H1 (cell line): Measurements from ENCODE around the gene WFDC1. TPM values are rescaled to one million over a fixed set of nuclear protein-coding genes. Genes with fewer than 3 reads are reported as not detected.

Source experiments
- CTCF ChIA-PET: fragments of 300-600 bp; sonication (Branson Sonifier 250); formaldehyde crosslinking; loops from one replicate; lab custom pipeline; 2021; ENCODE audit not compliant: partially characterized antibody; lab: Charles Lee
- POLR2A ChIA-PET: fragments of 300-600 bp; sonication (Branson Sonifier 250); formaldehyde crosslinking; loops from one replicate; lab custom pipeline; 2021; ENCODE audit warnings: inconsistent platforms; ENCODE audit not compliant: partially characterized antibody; lab: Charles Lee
- DNase-seq, 2 experiments: peaks; one replicate each; pipeline versions ENCODE4 v3.0.0 to v3.0.0-alpha.2; 2010 to 2022; ENCODE audit warnings: low spot score in 2 of 2, low read depth in 1 of 2, mixed read lengths in 1 of 2
- FAIRE-seq: peaks from 2 replicates; lab custom pipeline; 2011; peaks lifted over from hg19 to GRCh38; lab: Jason Lieb, UNC
- H2AFZ ChIP-seq: 2 replicates; pipeline ENCODE4 v1.8.1; 2012; ENCODE audit warnings: low read length, inconsistent platforms
- H2AK5ac ChIP-seq: 2 replicates; pipeline ENCODE4 v1.6.1; 2013; ENCODE audit warnings: low read depth, low read length
- H2BK120ac ChIP-seq: replicated peaks from 2 replicates; pipeline ENCODE3; 2013; ENCODE audit warnings: low read depth, low read length, inconsistent platforms
- H2BK12ac ChIP-seq: 2 replicates; pipeline ENCODE4 v1.6.1; 2013; ENCODE audit warnings: low read depth, low read length
- H2BK15ac ChIP-seq: 2 replicates; pipeline ENCODE4 v1.6.1; 2013; ENCODE audit warnings: low read length
- H2BK20ac ChIP-seq: 2 replicates; pipeline ENCODE4 v1.6.1; 2013; ENCODE audit warnings: low read length
- H2BK5ac ChIP-seq: 2 replicates; pipeline ENCODE4 v1.6.1; 2013; ENCODE audit warnings: low read depth, low read length
- H3K14ac ChIP-seq: 2 replicates; pipeline ENCODE4 v1.6.1; 2013; ENCODE audit warnings: inconsistent platforms; ENCODE audit not compliant: insufficient read length
- H3K18ac ChIP-seq: 2 replicates; pipeline ENCODE4 v1.6.1; 2013; ENCODE audit warnings: low read length; ENCODE audit errors: extremely low read depth
- H3K23ac ChIP-seq: 2 replicates; pipeline ENCODE4 v1.6.1; 2013; ENCODE audit warnings: inconsistent platforms; ENCODE audit not compliant: insufficient read length
- H3K23me2 ChIP-seq: 2 replicates; pipeline ENCODE4 v1.6.1; 2013; ENCODE audit warnings: low read depth, low read length
- H3K27ac ChIP-seq: 2 replicates; pipeline ENCODE4 v1.6.1; 2011; ENCODE audit warnings: low read depth, low read length, inconsistent platforms
- H3K27me3 ChIP-seq, 4 experiments: replicated peaks in 1 of 4; 1 replicate in 1 of 4; 2 replicates in 3 of 4; pipeline versions ENCODE4 v1.6.1 to v1.8.1; 2011 to 2013; ENCODE audit warnings: low read length in 3 of 4, mild to moderate bottlenecking in 3 of 4, inconsistent platforms in 2 of 4, mixed read lengths in 2 of 4, moderate library complexity in 1 of 4; ENCODE audit not compliant: control insufficient read depth in 3 of 4, insufficient read depth in 3 of 4; ENCODE audit errors: extremely low read depth in 1 of 4
- H3K36me3 ChIP-seq, 4 experiments: 2 replicates each; pipeline versions ENCODE4 v1.6.1 to v1.8.1; 2011 to 2013; ENCODE audit warnings: mild to moderate bottlenecking in 4 of 4, low read length in 3 of 4, moderate library complexity in 2 of 4, control low read depth in 1 of 4, inconsistent platforms in 1 of 4; ENCODE audit not compliant: insufficient read depth in 4 of 4, control insufficient read depth in 2 of 4
- H3K4ac ChIP-seq: replicated peaks from 2 replicates; pipeline ENCODE3; 2013; ENCODE audit warnings: low read length, low read depth, mixed read lengths, inconsistent platforms; ENCODE audit not compliant: insufficient read length
- H3K4me1 ChIP-seq, 4 experiments: replicated peaks in 1 of 4; 1 replicate in 1 of 4; 2 replicates in 3 of 4; pipeline versions ENCODE4 v1.6.1 to v1.8.1; 2011 to 2013; ENCODE audit warnings: low read length in 3 of 4, inconsistent platforms in 2 of 4, mixed read lengths in 1 of 4; ENCODE audit not compliant: insufficient read depth in 4 of 4, control insufficient read depth in 3 of 4
- H3K4me2 ChIP-seq, 2 experiments: 2 replicates each; pipeline versions ENCODE4 v1.6.1 to v1.8.1; 2011 to 2013; ENCODE audit warnings: low read depth in 2 of 2, low read length in 2 of 2, control low read depth in 1 of 2, inconsistent platforms in 1 of 2, mild to moderate bottlenecking in 1 of 2; ENCODE audit not compliant: insufficient read depth in 1 of 2
- H3K4me3 ChIP-seq, 4 experiments: fragments of 200-600, 300-600 bp in 1 of 4; sonication (generic), shearing (Covaris generic), sonication (Bioruptor Twin) in 1 of 4; 2 replicates each; pipeline versions ENCODE4 v1.5.1 to v1.8.1; 2011 to 2016; ENCODE audit warnings: low read length in 4 of 4, low read depth in 3 of 4, control low read depth in 2 of 4, inconsistent platforms in 2 of 4, mild to moderate bottlenecking in 2 of 4, mixed read lengths in 1 of 4, moderate library complexity in 1 of 4; ENCODE audit not compliant: insufficient read depth in 2 of 4; ENCODE audit errors: extremely low read depth in 1 of 4
- H3K56ac ChIP-seq: replicated peaks from 2 replicates; pipeline ENCODE3; 2013; ENCODE audit warnings: low read depth, mild to moderate bottlenecking, mixed read lengths, low read length, inconsistent platforms; ENCODE audit not compliant: insufficient read length
- H3K79me1 ChIP-seq: 2 replicates; pipeline ENCODE4 v1.6.1; 2013; ENCODE audit warnings: low read depth, low read length, control low read depth
- H3K79me2 ChIP-seq, 2 experiments: 2 replicates each; pipeline versions ENCODE4 v1.6.1 to v1.8.1; 2012 to 2013; ENCODE audit warnings: low read length in 2 of 2, mild to moderate bottlenecking in 2 of 2, inconsistent platforms in 1 of 2; ENCODE audit not compliant: insufficient read depth in 2 of 2, control insufficient read depth in 1 of 2
- H3K9ac ChIP-seq, 4 experiments: replicated peaks in 1 of 4; 1 replicate in 1 of 4; 2 replicates in 3 of 4; pipeline versions ENCODE4 v1.6.1 to v1.8.1; 2011 to 2013; ENCODE audit warnings: low read depth in 3 of 4, low read length in 3 of 4, control low read depth in 2 of 4, mild to moderate bottlenecking in 2 of 4, moderate library complexity in 2 of 4, inconsistent platforms in 1 of 4; ENCODE audit errors: extremely low read depth in 1 of 4
- H3K9me3 ChIP-seq, 2 experiments: 2 replicates each; pipeline versions ENCODE4 v1.6.1 to v1.8.1; 2012 to 2013; ENCODE audit warnings: mild to moderate bottlenecking in 2 of 2, moderate library complexity in 2 of 2, control low read depth in 1 of 2, inconsistent platforms in 1 of 2, low read depth in 1 of 2, low read length in 1 of 2, mixed read lengths in 1 of 2; ENCODE audit not compliant: insufficient read depth in 2 of 2
- H4K20me1 ChIP-seq, 2 experiments: replicated peaks in 1 of 2; 2 replicates each; pipeline versions ENCODE3 to v1.8.1; 2011 to 2013; ENCODE audit warnings: inconsistent platforms in 2 of 2, low read length in 2 of 2, mild to moderate bottlenecking in 1 of 2; ENCODE audit not compliant: insufficient read depth in 2 of 2, control insufficient read depth in 1 of 2
- H4K5ac ChIP-seq: 2 replicates; pipeline ENCODE4 v1.6.1; 2013; ENCODE audit warnings: low read length, low read depth, mixed read lengths, inconsistent platforms; ENCODE audit not compliant: insufficient read length
- H4K8ac ChIP-seq: 2 replicates; pipeline ENCODE4 v1.8.0; 2013; ENCODE audit warnings: mild to moderate bottlenecking, moderate library complexity, low read length, inconsistent platforms; ENCODE audit not compliant: insufficient read depth; ENCODE audit errors: extremely low read depth
- H4K91ac ChIP-seq: replicated peaks from 2 replicates; pipeline ENCODE3; 2013; ENCODE audit warnings: low read length, mixed read lengths, inconsistent platforms; ENCODE audit not compliant: insufficient read length
- ATF3 ChIP-seq: IDR thresholded peaks from 2 replicates; pipeline ENCODE4 v1.6.1; 2011; ENCODE audit warnings: low read depth, mild to moderate bottlenecking, low read length; ENCODE audit not compliant: insufficient read depth
- CHD2 ChIP-seq: IDR thresholded peaks from 2 replicates; pipeline ENCODE4 v1.6.1; 2012; ENCODE audit warnings: low read length, improper control_type of control experiment
- KDM5A ChIP-seq: fragments of 200-600 bp; IDR thresholded peaks from 2 replicates; pipeline ENCODE4 v1.7.1; 2012; ENCODE audit warnings: mild to moderate bottlenecking, low read length, inconsistent platforms, mixed read lengths
- SAP30 ChIP-seq: fragments of 300-600 bp; sonication (generic); IDR thresholded peaks from 2 replicates; pipeline ENCODE4 v1.7.1; 2012; ENCODE audit warnings: low read length, moderate library complexity, mild to moderate bottlenecking, inconsistent platforms; ENCODE audit not compliant: insufficient read depth, insufficient replicate concordance
- SIX5 ChIP-seq: IDR thresholded peaks from 2 replicates; pipeline ENCODE4 v1.6.1; 2011; ENCODE audit warnings: mild to moderate bottlenecking, low read depth, low read length
- TAF1 ChIP-seq: IDR thresholded peaks from 2 replicates; pipeline ENCODE4 v1.6.1; 2011; ENCODE audit warnings: mild to moderate bottlenecking, low read depth, low read length
- WGBS, 2 experiments: shearing (Covaris generic) in 1 of 2; methylation state at CpG; one replicate each; pipeline versions ENCODE4 v1.1.6 to v1.1.7; 2013 to 2015; ENCODE audit warnings: low lambda C conversion rate in 2 of 2, mixed read lengths in 2 of 2, inconsistent platforms in 1 of 2, low coverage in 1 of 2, missing lambda C conversion rate in 1 of 2; ENCODE audit not compliant: insufficient replicate concordance in 2 of 2, insufficient coverage in 1 of 2, insufficient read length in 1 of 2; ENCODE audit errors: extremely low coverage in 1 of 2, missing lambda C conversion rate in 1 of 2; 5-methylcytosine and 5-hydroxymethylcytosine counted together
- polyA plus RNA-seq, 7 experiments: library from polyadenylated mRNA; depleted of rRNA in 3 of 7; stranded (reverse) in 5 of 7; unstranded in 2 of 7; fragments of >200 nt in 5 of 7; fragments of 200-250 nt in 2 of 7; gene quantifications; 1 replicate in 5 of 7; 2 replicates in 1 of 7; 4 replicates in 1 of 7; pipeline versions ENCODE4 v1.2.1 to v1.2.3, GENCODE V29; 2011 to 2013; ENCODE audit warnings: missing spikeins in 2 of 7, mixed read lengths in 2 of 7
- total RNA-seq: library from RNA; stranded (reverse); fragmentation: NEBNext Ultra II Directional; extraction: Animal tissue kit (Norgen Biotek cat#: 25700); gene quantifications from 2 replicates; pipeline ENCODE4 v1.2.1, GENCODE V29; 2021

The WFDC1 gene
- total and polyA plus RNA-seq, 2 of the 8 experiments (the other 6 are each of a cell fraction or from before 2014, with no cell fraction given): 0.70 to 1.1 TPM

GRCh38 chr16:84286578-84287240 is 8.0 kb upstream of the WFDC1 start:
- no peak overlapping the region for H3K14ac ChIP-seq
- CTCF ChIA-PET: interaction anchor here (1.2 to 1.8 kb wide), 2 partner anchors 10 to 21 kb away, joined by 3 to 5 read pairs; no protein-coding TSS in a partner anchor
- H2BK15ac ChIP-seq: no peak overlapping the region
- H4K5ac ChIP-seq: no peak overlapping the region
- no peak overlapping the region for H4K91ac ChIP-seq
- no peak overlapping the region for H2AFZ ChIP-seq
- no peaks in the 10 kb centered on the region for H3K36me3 ChIP-seq
- no peaks in the 10 kb centered on the region; a peak in 1 of 7 replicates for H3K27me3 ChIP-seq
- WGBS, 2 experiments: 90% methylated on average over 16 of the region's 16 CpGs; no CpG with 5 or more reads in 1 of the 2 experiments
- no peak overlapping the region for H4K8ac ChIP-seq
- no peaks in the 10 kb centered on the region for H3K9me3 ChIP-seq
- no peak overlapping the region for H3K4me2 ChIP-seq
- no peak overlapping the region for H3K23ac ChIP-seq
- no peak overlapping the region for H2BK120ac ChIP-seq
- DNase-seq: no peak
- no peak overlapping the region for H3K18ac ChIP-seq
- H3K4me3 ChIP-seq: no peak overlapping the region
- H2AK5ac ChIP-seq: no peak overlapping the region
- no peak overlapping the region for H3K27ac ChIP-seq
- no peak overlapping the region for H2BK20ac ChIP-seq
- no peaks in the 10 kb centered on the region for H3K79me1 ChIP-seq
- no peaks in the 10 kb centered on the region for H3K79me2 ChIP-seq
- H3K4me1 ChIP-seq: peaks cover 0 to 17% (median 10%) of the 10 kb centered on the region in 4 experiments; a peak in 6 of 7 replicates
- H2BK5ac ChIP-seq: no peak overlapping the region
- H3K56ac ChIP-seq: no peak overlapping the region
- no peaks in the 10 kb centered on the region for H3K23me2 ChIP-seq
- TF ChIP-seq CHD2 (no peak), SIX5 (no peak), ATF3 (no peak), TAF1 (no peak), KDM5A (no peak), SAP30 (no peak)
- TF ChIP-seq, all 59 proteins: peak for 0
- Histone ChIP-seq H3K4ac (no peak overlapping the region), H3K9ac (no peak overlapping the region), H2BK12ac (no peak overlapping the region), H4K20me1 (no peaks in the 10 kb centered on the region)
- no peak for FAIRE-seq
- POLR2A ChIA-PET: no interaction called here
